SK-N-SH (cell line): ENCODE data around the gene PPP2R5B. TPM values are rescaled to one million over a fixed set of nuclear protein-coding genes. Genes with fewer than 3 reads are reported as not detected.

Source experiments
- CTCF ChIA-PET: fragments of 300-600, 350-600 bp; formaldehyde crosslinking; extraction: SDS; loops from one replicate; lab custom pipeline; 2021; lab: Yijun Ruan, JAX
- POLR2A ChIA-PET: fragments of 350-600 bp; sonication (Branson Sonifier 250); formaldehyde crosslinking; extraction: SDS; loops from one replicate; lab custom pipeline; 2020; ENCODE audit warnings: antibody characterized with exemption, inconsistent platforms; lab: Yijun Ruan, JAX
- DNase-seq: peaks from one replicate; pipeline ENCODE4 v3.0.0; 2012
- H2AFZ ChIP-seq: fragments of 200-600 bp; sonication (generic); 2 replicates; pipeline ENCODE4 v1.8.1; 2016; ENCODE audit warnings: antibody characterized with exemption, mild to moderate bottlenecking, low read depth
- H3F3A ChIP-seq: fragments of 200-600 bp; sonication (generic); replicated peaks from 2 replicates; pipeline ENCODE3; 2016; ENCODE audit warnings: antibody characterized with exemption, mild to moderate bottlenecking; ENCODE audit not compliant: insufficient read depth
- H3K27ac ChIP-seq, 2 experiments: fragments of 200-500 bp in 1 of 2; fragments of 200-600 bp in 1 of 2; sonication (Bioruptor generic) in 1 of 2; sonication (generic), shearing (Covaris generic) in 1 of 2; 2 replicates each; pipeline versions ENCODE4 v1.5.1 to v1.6.1; 2014 to 2016; ENCODE audit warnings: low read depth in 2 of 2, inconsistent platforms in 1 of 2, low read length in 1 of 2, mild to moderate bottlenecking in 1 of 2, mixed read lengths in 1 of 2
- H3K27me3 ChIP-seq: fragments of 200-600 bp; sonication (generic), shearing (Covaris generic); 2 replicates; pipeline ENCODE4 v1.6.1; 2016; ENCODE audit warnings: mixed run types; ENCODE audit not compliant: insufficient read depth
- H3K36me3 ChIP-seq, 2 experiments: fragments of 200-500 bp in 1 of 2; fragments of 200-600 bp in 1 of 2; sonication (Bioruptor generic) in 1 of 2; sonication (generic) in 1 of 2; replicated peaks in 1 of 2; 2 replicates each; pipeline versions ENCODE3 to v1.5.1; 2014 to 2016; ENCODE audit warnings: low read length in 1 of 2, mild to moderate bottlenecking in 1 of 2; ENCODE audit not compliant: insufficient read depth in 2 of 2, control insufficient read depth in 1 of 2
- H3K4me1 ChIP-seq, 2 experiments: fragments of 200-500 bp in 1 of 2; fragments of 200-600 bp in 1 of 2; sonication (Bioruptor generic) in 1 of 2; sonication (generic), shearing (Covaris generic) in 1 of 2; 2 replicates each; pipeline versions ENCODE4 v1.5.1 to v1.6.1; 2014 to 2016; ENCODE audit warnings: low read depth in 1 of 2, low read length in 1 of 2, mixed run types in 1 of 2; ENCODE audit not compliant: insufficient read depth in 2 of 2, control insufficient read depth in 1 of 2
- H3K4me2 ChIP-seq: fragments of 200-600 bp; sonication (generic), shearing (Covaris generic); 2 replicates; pipeline ENCODE4 v1.6.1; 2017; ENCODE audit warnings: mixed run types
- H3K4me3 ChIP-seq, 2 experiments: fragments of 200-500 bp in 1 of 2; fragments of 200-600 bp in 1 of 2; sonication (Bioruptor generic) in 1 of 2; sonication (generic), shearing (Covaris generic) in 1 of 2; 2 replicates each; pipeline versions ENCODE4 v1.5.1 to v1.8.1; 2014 to 2016; ENCODE audit warnings: low read depth in 2 of 2, inconsistent platforms in 1 of 2, low read length in 1 of 2, mild to moderate bottlenecking in 1 of 2, mixed read lengths in 1 of 2, moderate library complexity in 1 of 2
- H3K79me2 ChIP-seq: fragments of 200-600 bp; sonication (generic); 2 replicates; pipeline ENCODE4 v1.8.1; 2017; ENCODE audit warnings: mild to moderate bottlenecking; ENCODE audit not compliant: insufficient read depth
- H3K9ac ChIP-seq: fragments of 200-600 bp; sonication (generic); 2 replicates; pipeline ENCODE4 v1.6.1; 2017; ENCODE audit warnings: mixed run types
- H3K9me2 ChIP-seq: fragments of 200-600 bp; sonication (generic); 2 replicates; pipeline ENCODE4 v1.6.1; 2017; ENCODE audit warnings: mixed run types
- H3K9me3 ChIP-seq: fragments of 200-600 bp; sonication (generic); 2 replicates; pipeline ENCODE4 v1.6.1; 2017; ENCODE audit warnings: mixed run types, mild to moderate bottlenecking, moderate library complexity
- H4K20me1 ChIP-seq: fragments of 200-600 bp; sonication (generic); 2 replicates; pipeline ENCODE4 v1.6.1; 2017; ENCODE audit warnings: mild to moderate bottlenecking, mixed run types; ENCODE audit not compliant: insufficient read depth
- ELF1 ChIP-seq: IDR thresholded peaks from 2 replicates; pipeline ENCODE4 v1.4.0; 2012
- EP300 ChIP-seq, 2 experiments: IDR thresholded peaks; 2 replicates each; pipeline versions ENCODE4 v1.4.0 to v1.6.1; 2012; ENCODE audit warnings: borderline replicate concordance in 1 of 2, low read depth in 1 of 2, low read length in 1 of 2
- EZH2phosphoT487 ChIP-seq: fragments of 200-600 bp; sonication (generic); IDR thresholded peaks from 2 replicates; pipeline ENCODE4 v1.6.1; 2017; ENCODE audit warnings: low read depth, mixed run types, mild to moderate bottlenecking, antibody characterized with exemption, moderate library complexity, borderline replicate concordance
- FOXM1 ChIP-seq: IDR thresholded peaks from 2 replicates; pipeline ENCODE4 v1.4.0; 2012; ENCODE audit warnings: low read depth, mild to moderate bottlenecking
- POLR2AphosphoS5 ChIP-seq: IDR thresholded peaks from 2 replicates; pipeline ENCODE4 v1.6.1; 2012; ENCODE audit warnings: low read depth, low read length
- SMC3 ChIP-seq: IDR thresholded peaks from 2 replicates; pipeline ENCODE4 v1.6.1; 2012; ENCODE audit warnings: low read depth, low read length, improper control_type of control experiment
- TAF1 ChIP-seq: IDR thresholded peaks from 2 replicates; pipeline ENCODE4 v1.6.1; 2012; ENCODE audit warnings: low read depth, mild to moderate bottlenecking, low read length, moderate library complexity, borderline replicate concordance
- WGBS: methylation state at CpG from one replicate; pipeline ENCODE4 v1.1.6; 2017; ENCODE audit warnings: low lambda C conversion rate; 5-methylcytosine and 5-hydroxymethylcytosine counted together
- polyA plus RNA-seq, 3 experiments: library from polyadenylated mRNA; depleted of rRNA; stranded (reverse); fragments of >200 nt; gene quantifications; 2 replicates each; pipeline ENCODE4 v1.2.3, GENCODE V29; 2012
- TF ChIP-seq, protein P1 (sequence below): IDR thresholded peaks from 2 replicates; pipeline ENCODE4 v1.6.1; 2012; ENCODE audit warnings: mild to moderate bottlenecking, low read depth, low read length, moderate library complexity
- TF ChIP-seq, protein P2 (sequence below): fragments of 150-350 bp; IDR thresholded peaks from 2 replicates; pipeline ENCODE4 v1.6.1; 2016; ENCODE audit warnings: mild to moderate bottlenecking, low read depth, low read length
- TF ChIP-seq, protein P3 (sequence below): IDR thresholded peaks from 2 replicates; pipeline ENCODE4 v1.4.0; 2012; ENCODE audit warnings: low read depth
- TF ChIP-seq, protein P4 (sequence below): IDR thresholded peaks from 2 replicates; pipeline ENCODE4; 2012

PPP2R5B gene
- polyA plus RNA-seq, 1 of the 3 experiments (the other 2 are of a cell fraction) = 15.1 TPM

DNA sequence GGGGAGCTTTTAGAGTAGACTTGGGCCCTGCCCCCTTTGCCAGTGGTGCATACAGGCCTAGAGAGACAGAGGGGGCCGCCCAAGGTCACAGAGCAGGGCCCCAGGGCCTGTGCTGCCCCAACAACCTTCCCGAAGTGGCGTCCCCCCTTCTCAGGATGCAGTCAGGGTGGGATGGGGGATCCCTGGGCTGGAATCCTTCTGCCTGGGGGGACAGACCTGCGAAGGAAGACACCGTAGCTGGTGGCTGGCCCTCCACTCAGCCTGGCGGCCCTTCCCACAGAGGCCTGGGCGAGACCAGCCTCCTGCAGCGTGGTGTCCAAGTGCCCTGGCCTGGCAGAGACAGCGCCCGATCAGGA lies 31.7 kb upstream of the PPP2R5B start (continued):
- no peak for TF ChIP-seq EP300 (IDR thresholded peaks at IDR 0.05; ENCODE audit: borderline replicate concordance in 1 of 2, low read depth in 1 of 2, low read length in 1 of 2)

DNA sequence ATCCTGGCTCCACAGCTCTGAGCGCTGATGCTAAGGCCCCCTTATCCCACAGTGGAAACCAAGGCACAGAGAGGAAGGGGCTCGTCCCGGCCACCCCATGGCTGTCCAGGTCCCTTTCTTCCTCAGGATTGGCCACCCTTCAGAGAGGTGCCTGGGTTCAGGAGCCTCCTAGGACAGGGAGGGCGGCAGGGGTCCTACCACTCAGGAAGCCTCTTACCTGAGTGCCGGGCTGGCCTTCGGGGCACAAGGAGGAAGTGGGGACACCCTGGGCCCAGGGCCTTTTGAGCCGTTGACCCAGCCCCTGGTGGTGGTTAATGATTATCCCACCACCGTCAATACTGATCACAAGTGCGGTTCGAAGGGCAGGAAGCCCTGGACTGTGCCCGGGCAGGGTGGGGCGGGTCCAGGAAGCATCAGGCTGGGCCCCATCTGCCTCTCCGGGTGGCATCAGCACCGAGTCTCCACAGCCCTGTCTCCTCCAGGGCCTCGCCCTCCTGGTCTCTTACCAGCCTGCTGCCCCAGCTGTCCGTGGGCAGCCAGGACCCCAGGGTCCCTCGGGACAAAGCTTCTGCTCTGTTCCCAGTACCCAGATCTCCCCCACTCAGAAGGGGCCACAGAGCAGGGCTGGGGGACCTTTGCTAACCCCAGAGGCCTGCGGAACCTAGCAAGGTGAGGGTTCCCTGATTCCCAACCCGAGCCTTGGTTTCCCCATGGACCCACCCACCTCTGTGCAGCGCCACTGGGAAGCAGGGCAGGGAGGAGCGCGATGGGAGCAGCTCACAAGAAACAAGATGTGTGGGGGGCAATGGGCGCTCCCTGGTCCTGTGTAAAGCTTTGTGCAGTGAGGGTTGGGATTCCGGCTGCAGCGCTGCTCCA lies 31.1 kb upstream of the PPP2R5B start:
- TF ChIP-seq SMC3 = no peak
- TF ChIP-seq, protein P1, sequence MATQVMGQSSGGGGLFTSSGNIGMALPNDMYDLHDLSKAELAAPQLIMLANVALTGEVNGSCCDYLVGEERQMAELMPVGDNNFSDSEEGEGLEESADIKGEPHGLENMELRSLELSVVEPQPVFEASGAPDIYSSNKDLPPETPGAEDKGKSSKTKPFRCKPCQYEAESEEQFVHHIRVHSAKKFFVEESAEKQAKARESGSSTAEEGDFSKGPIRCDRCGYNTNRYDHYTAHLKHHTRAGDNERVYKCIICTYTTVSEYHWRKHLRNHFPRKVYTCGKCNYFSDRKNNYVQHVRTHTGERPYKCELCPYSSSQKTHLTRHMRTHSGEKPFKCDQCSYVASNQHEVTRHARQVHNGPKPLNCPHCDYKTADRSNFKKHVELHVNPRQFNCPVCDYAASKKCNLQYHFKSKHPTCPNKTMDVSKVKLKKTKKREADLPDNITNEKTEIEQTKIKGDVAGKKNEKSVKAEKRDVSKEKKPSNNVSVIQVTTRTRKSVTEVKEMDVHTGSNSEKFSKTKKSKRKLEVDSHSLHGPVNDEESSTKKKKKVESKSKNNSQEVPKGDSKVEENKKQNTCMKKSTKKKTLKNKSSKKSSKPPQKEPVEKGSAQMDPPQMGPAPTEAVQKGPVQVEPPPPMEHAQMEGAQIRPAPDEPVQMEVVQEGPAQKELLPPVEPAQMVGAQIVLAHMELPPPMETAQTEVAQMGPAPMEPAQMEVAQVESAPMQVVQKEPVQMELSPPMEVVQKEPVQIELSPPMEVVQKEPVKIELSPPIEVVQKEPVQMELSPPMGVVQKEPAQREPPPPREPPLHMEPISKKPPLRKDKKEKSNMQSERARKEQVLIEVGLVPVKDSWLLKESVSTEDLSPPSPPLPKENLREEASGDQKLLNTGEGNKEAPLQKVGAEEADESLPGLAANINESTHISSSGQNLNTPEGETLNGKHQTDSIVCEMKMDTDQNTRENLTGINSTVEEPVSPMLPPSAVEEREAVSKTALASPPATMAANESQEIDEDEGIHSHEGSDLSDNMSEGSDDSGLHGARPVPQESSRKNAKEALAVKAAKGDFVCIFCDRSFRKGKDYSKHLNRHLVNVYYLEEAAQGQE = no peak
- TF ChIP-seq, protein P2, sequence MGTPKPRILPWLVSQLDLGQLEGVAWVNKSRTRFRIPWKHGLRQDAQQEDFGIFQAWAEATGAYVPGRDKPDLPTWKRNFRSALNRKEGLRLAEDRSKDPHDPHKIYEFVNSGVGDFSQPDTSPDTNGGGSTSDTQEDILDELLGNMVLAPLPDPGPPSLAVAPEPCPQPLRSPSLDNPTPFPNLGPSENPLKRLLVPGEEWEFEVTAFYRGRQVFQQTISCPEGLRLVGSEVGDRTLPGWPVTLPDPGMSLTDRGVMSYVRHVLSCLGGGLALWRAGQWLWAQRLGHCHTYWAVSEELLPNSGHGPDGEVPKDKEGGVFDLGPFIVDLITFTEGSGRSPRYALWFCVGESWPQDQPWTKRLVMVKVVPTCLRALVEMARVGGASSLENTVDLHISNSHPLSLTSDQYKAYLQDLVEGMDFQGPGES = no peak
- no peak for TF ChIP-seq EP300 (IDR thresholded peaks at IDR 0.05; ENCODE audit: borderline replicate concordance in 1 of 2, low read depth in 1 of 2, low read length in 1 of 2)
- no peak for TF ChIP-seq EZH2phosphoT487
- TF ChIP-seq, protein P3, sequence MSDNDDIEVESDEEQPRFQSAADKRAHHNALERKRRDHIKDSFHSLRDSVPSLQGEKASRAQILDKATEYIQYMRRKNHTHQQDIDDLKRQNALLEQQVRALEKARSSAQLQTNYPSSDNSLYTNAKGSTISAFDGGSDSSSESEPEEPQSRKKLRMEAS = no peak
- no peak for TF ChIP-seq POLR2AphosphoS5
- no peak for TF ChIP-seq TAF1
- TF ChIP-seq ELF1 = no peak
- TF ChIP-seq, protein P4, sequence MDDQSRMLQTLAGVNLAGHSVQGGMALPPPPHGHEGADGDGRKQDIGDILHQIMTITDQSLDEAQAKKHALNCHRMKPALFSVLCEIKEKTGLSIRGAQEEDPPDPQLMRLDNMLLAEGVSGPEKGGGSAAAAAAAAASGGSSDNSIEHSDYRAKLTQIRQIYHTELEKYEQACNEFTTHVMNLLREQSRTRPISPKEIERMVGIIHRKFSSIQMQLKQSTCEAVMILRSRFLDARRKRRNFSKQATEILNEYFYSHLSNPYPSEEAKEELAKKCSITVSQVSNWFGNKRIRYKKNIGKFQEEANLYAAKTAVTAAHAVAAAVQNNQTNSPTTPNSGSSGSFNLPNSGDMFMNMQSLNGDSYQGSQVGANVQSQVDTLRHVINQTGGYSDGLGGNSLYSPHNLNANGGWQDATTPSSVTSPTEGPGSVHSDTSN = no peak
- no peak for TF ChIP-seq FOXM1
- Histone ChIP-seq H3K27ac (no peak overlapping the region), H3K9me3 (no peaks in the 10 kb centered on the region), H3K36me3 (peaks cover 0 to 12% of the 10 kb centered on the region in 2 experiments), H3F3A (no peaks in the 10 kb centered on the region), H4K20me1 (no peaks in the 10 kb centered on the region), H3K4me3 (no peak overlapping the region), H3K27me3 (no peaks in the 10 kb centered on the region), H3K9me2 (no peaks in the 10 kb centered on the region), H2AFZ (no peak overlapping the region), H3K4me1 (peaks cover 0 to 6% of the 10 kb centered on the region in 2 experiments; a peak in 1 of 4 replicates), H3K9ac (no peak overlapping the region), H3K4me2 (no peak overlapping the region), H3K79me2 (no peaks in the 10 kb centered on the region)
- DNase-seq = no peak
- ChIA-PET POLR2A (no interaction called here), CTCF (interaction anchor here (0.6 to 26.7 kb wide), 32 partner anchors 8 to 219 kb away, joined by 3 to 530 read pairs (median 4); partner anchors contain the start of genes BATF2, CDC42BPG, EHD1 and PPP2R5B)
- WGBS = 82% methylated on average over 19 of the region's 25 CpGs
